Keratinocyte (primary cell): ENCODE data around the gene OPRL1. TPM values are rescaled to one million over a fixed set of nuclear protein-coding genes. Genes with fewer than 3 reads are reported as not detected.

Experiments used
- DNase-seq: peaks from one replicate; pipeline ENCODE4 v3.0.0-alpha.2; 2011; ENCODE audit warnings: low read depth, missing footprints, low spot score
- FAIRE-seq: peaks from 2 replicates; lab custom pipeline; 2011; peaks lifted over from hg19 to GRCh38; lab: Jason Lieb, UNC
- H2AFZ ChIP-seq: 2 replicates; pipeline ENCODE4 v1.6.0; 2012; ENCODE audit warnings: low read length, control low read depth, inconsistent platforms; ENCODE audit not compliant: control insufficient read depth
- H3K27ac ChIP-seq: 2 replicates; pipeline ENCODE4 v1.5.1; 2011; ENCODE audit warnings: low read length; ENCODE audit not compliant: control insufficient read depth, insufficient read depth
- H3K27me3 ChIP-seq: 3 replicates; pipeline ENCODE4 v1.6.0; 2011; ENCODE audit warnings: low read length; ENCODE audit not compliant: control insufficient read depth, insufficient read depth; ENCODE audit errors: extremely low read depth
- H3K36me3 ChIP-seq, 2 experiments: 2 replicates in 1 of 2; 3 replicates in 1 of 2; pipeline ENCODE4 v1.5.1; 2011; ENCODE audit warnings: low read length in 2 of 2, mild to moderate bottlenecking in 1 of 2; ENCODE audit not compliant: control insufficient read depth in 2 of 2, insufficient read depth in 2 of 2; ENCODE audit errors: extremely low read depth in 1 of 2
- H3K4me1 ChIP-seq: 3 replicates; pipeline ENCODE4 v1.5.1; 2011; ENCODE audit warnings: low read length; ENCODE audit not compliant: control insufficient read depth, insufficient read depth; ENCODE audit errors: extremely low read depth
- H3K4me2 ChIP-seq: 3 replicates; pipeline ENCODE4 v1.6.0; 2011; ENCODE audit warnings: low read depth, low read length; ENCODE audit not compliant: control insufficient read depth, insufficient read depth; ENCODE audit errors: extremely low read depth
- H3K4me3 ChIP-seq, 3 experiments: fragments of 200-600 bp in 1 of 3; sonication (generic) in 1 of 3; 2 replicates in 2 of 3; 3 replicates in 1 of 3; pipeline ENCODE4 v1.5.1; 2011 to 2016; ENCODE audit warnings: low read length in 3 of 3, mild to moderate bottlenecking in 3 of 3, control low read depth in 2 of 3, inconsistent platforms in 1 of 3, low read depth in 1 of 3, mixed read lengths in 1 of 3, mixed run types in 1 of 3, moderate library complexity in 1 of 3; ENCODE audit not compliant: control insufficient read depth in 2 of 3, insufficient read depth in 2 of 3; ENCODE audit errors: extremely low read depth in 1 of 3
- H3K79me2 ChIP-seq: 2 replicates; pipeline ENCODE4 v1.6.0; 2012; ENCODE audit warnings: low read length; ENCODE audit not compliant: control insufficient read depth, insufficient read depth
- H3K9ac ChIP-seq: 3 replicates; pipeline ENCODE4 v1.6.0; 2011; ENCODE audit warnings: low read length; ENCODE audit not compliant: control insufficient read depth, insufficient read depth; ENCODE audit errors: extremely low read depth
- H3K9me1 ChIP-seq: 3 replicates; pipeline ENCODE4 v1.6.0; 2011; ENCODE audit warnings: low read length; ENCODE audit not compliant: control insufficient read depth, insufficient read depth; ENCODE audit errors: extremely low read depth
- H3K9me3 ChIP-seq: 2 replicates; pipeline ENCODE4 v1.5.1; 2012; ENCODE audit warnings: low read depth, low read length; ENCODE audit not compliant: control insufficient read depth
- H4K20me1 ChIP-seq: 3 replicates; pipeline ENCODE4 v1.6.0; 2011; ENCODE audit warnings: low read length; ENCODE audit not compliant: control insufficient read depth, insufficient read depth; ENCODE audit errors: extremely low read depth
- EZH2 ChIP-seq: IDR thresholded peaks from one replicate; pipeline ENCODE4 v1.6.1; 2012; ENCODE audit warnings: inconsistent platforms, mild to moderate bottlenecking, low read length, moderate library complexity
- dilution Hi-C: fragments of 300-500 bp; cut with MboI; formaldehyde crosslinking; loops from one replicate; pipeline ENCODE4 v1.7.0; 2020; ENCODE audit warnings: low sequenced_read_pairs; ENCODE audit not compliant: extremely low pct_ligation_motif_present
- polyA plus RNA-seq, 5 experiments: library from polyadenylated mRNA; depleted of rRNA in 3 of 5; stranded (reverse) in 3 of 5; stranded (forward) in 1 of 5; unstranded in 1 of 5; fragments of >200 nt; gene quantifications; 1 replicate in 1 of 5; 2 replicates in 3 of 5; 3 replicates in 1 of 5; pipeline versions ENCODE4 v1.2.1 to v1.2.3, GENCODE V29; 2011 to 2012; ENCODE audit warnings: missing spikeins in 2 of 5, low read depth in 1 of 5, low replicate concordance in 1 of 5
- TF ChIP-seq, protein P1 (sequence below), 3 experiments: IDR thresholded peaks in 1 of 3; conservative IDR thresholded peaks in 1 of 3; optimal IDR thresholded peaks in 1 of 3; 2 replicates in 2 of 3; 3 replicates in 1 of 3; pipeline versions ENCODE3 to v1.5.1; 2011; ENCODE audit warnings: low read length in 3 of 3, mild to moderate bottlenecking in 3 of 3, moderate library complexity in 2 of 3, control low read depth in 1 of 3, inconsistent platforms in 1 of 3; ENCODE audit not compliant: insufficient read depth in 2 of 3; ENCODE audit errors: extremely low read depth in 1 of 3

The OPRL1 gene
- polyA plus RNA-seq, 1 donor (not counting 4 experiments of a cell fraction or from before 2014, with no cell fraction given) = 0.25 TPM

DNA sequence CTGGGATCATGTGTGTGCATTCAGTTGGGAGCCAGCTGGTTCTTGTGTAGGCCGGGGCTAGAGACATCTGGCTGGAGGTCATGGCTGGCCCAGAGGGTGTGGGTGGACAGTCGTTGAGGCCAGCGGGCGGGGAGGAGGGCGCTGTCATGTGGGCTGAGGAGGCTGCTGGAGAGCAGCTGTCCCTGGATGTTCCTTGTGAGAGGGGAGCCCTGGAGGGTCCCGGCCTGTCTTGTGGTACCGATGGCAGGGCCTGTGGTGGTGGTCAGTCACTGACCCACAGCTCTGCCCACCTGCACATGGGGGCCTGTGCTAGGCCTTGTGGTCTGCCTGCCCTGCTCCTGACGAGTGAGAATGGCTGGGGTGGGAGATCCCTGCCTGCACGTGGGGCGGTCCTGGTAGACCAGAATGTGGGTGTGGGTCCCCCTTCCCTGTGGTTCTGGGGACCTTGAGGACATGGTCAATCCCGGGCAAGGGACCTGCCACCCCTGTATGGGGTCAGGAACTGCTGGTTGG, 45.8 kb upstream of the OPRL1 start:
- no peak for TF ChIP-seq EZH2
- TF ChIP-seq, protein P1, sequence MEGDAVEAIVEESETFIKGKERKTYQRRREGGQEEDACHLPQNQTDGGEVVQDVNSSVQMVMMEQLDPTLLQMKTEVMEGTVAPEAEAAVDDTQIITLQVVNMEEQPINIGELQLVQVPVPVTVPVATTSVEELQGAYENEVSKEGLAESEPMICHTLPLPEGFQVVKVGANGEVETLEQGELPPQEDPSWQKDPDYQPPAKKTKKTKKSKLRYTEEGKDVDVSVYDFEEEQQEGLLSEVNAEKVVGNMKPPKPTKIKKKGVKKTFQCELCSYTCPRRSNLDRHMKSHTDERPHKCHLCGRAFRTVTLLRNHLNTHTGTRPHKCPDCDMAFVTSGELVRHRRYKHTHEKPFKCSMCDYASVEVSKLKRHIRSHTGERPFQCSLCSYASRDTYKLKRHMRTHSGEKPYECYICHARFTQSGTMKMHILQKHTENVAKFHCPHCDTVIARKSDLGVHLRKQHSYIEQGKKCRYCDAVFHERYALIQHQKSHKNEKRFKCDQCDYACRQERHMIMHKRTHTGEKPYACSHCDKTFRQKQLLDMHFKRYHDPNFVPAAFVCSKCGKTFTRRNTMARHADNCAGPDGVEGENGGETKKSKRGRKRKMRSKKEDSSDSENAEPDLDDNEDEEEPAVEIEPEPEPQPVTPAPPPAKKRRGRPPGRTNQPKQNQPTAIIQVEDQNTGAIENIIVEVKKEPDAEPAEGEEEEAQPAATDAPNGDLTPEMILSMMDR (optimal IDR thresholded peaks at IDR 0.05 in 1 of 3, IDR thresholded peaks at IDR 0.05 in 1 of 3, conservative IDR thresholded peaks at IDR 0.05 in 1 of 3; ENCODE audit: extremely low read depth in 1 of 3, insufficient read depth in 2 of 3, low read length in 3 of 3) = no peak
- H3K4me1 ChIP-seq = peaks cover 1% of the 10 kb centered on the region
- no peaks in the 10 kb centered on the region for H4K20me1 ChIP-seq
- no peak overlapping the region for H3K4me3 ChIP-seq
- H3K36me3 ChIP-seq = peaks cover 8 to 18% of the 10 kb centered on the region in 2 experiments
- peaks cover 7% of the 10 kb centered on the region for H3K27me3 ChIP-seq
- no peaks in the 10 kb centered on the region for H3K9me3 ChIP-seq
- no peak overlapping the region for H3K9ac ChIP-seq
- no peak for DNase-seq
- H2AFZ ChIP-seq = no peak overlapping the region
- no peaks in the 10 kb centered on the region for H3K79me2 ChIP-seq
- no peak for FAIRE-seq
- dilution Hi-C loops = no loop called here
- no peaks in the 10 kb centered on the region for H3K9me1 ChIP-seq
- H3K27ac ChIP-seq = no peak overlapping the region
- H3K4me2 ChIP-seq = no peak overlapping the region

DNA sequence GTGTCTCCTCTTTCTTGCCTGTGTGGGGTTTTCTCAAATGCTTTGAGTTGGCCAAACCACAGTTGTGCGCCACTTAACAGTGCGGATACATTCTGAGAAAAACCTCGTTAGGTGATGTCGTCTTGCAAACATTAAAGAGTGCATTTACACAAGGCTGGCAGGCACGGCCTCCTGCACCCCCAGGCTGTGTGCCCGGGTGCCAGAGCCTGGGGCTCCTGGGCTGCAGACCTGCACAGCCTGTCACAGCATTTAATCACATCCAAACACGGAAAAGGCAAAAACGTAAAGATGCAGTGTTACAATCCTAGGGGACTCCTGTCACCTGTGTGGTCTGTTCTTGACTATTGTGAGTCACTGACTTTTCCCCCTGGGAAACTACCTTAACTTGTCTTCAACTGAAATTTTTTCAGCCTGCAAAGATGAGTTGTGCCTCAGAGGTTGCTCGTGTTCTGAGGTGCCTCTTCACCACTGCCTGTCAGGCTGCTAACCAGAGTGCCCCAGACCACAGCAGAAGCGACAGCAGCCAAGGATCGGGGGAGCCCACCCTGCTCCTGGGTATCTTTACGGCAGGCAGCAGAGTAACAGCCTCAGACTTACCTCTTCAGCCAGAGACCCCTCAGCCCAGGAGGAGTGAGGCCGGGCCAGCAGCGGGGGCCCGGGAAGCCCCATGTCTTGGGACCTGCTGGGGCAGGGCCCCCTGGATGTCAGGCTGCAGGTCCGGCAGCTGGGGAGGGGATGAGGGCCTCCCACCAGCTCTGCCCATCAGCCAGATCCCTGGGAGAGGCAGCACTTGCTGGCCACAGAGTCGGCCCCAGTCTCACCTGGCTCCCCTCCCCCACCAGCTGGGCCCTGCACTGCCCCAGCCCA, 44.6 kb upstream of the OPRL1 start:
- no peak for DNase-seq
- FAIRE-seq = no peak
- no peak overlapping the region for H3K4me3 ChIP-seq
- H2AFZ ChIP-seq = no peak overlapping the region
- TF ChIP-seq, protein P1 (optimal IDR thresholded peaks at IDR 0.05 in 1 of 3, IDR thresholded peaks at IDR 0.05 in 1 of 3, conservative IDR thresholded peaks at IDR 0.05 in 1 of 3; ENCODE audit: extremely low read depth in 1 of 3, insufficient read depth in 2 of 3, low read length in 3 of 3) = no peak
- TF ChIP-seq EZH2 = no peak
- peaks cover 5 to 15% of the 10 kb centered on the region in 2 experiments for H3K36me3 ChIP-seq
- no peak overlapping the region for H3K4me2 ChIP-seq
- no peak overlapping the region for H3K27ac ChIP-seq
- dilution Hi-C loops = no loop called here
- H3K79me2 ChIP-seq = no peaks in the 10 kb centered on the region
- H3K27me3 ChIP-seq = peaks cover 13% of the 10 kb centered on the region
- no peaks in the 10 kb centered on the region for H3K9me3 ChIP-seq
- H4K20me1 ChIP-seq = no peaks in the 10 kb centered on the region
- H3K4me1 ChIP-seq = peaks cover 5% of the 10 kb centered on the region
- H3K9me1 ChIP-seq = no peaks in the 10 kb centered on the region
- no peak overlapping the region for H3K9ac ChIP-seq
